Ovary (tissue), 3 donors: ENCODE data around the gene SURF1.

ENCODE experiments used
- POLR2A ChIP-seq: fragments of 450-650 bp; IDR thresholded peaks from one replicate; pipeline ENCODE4 v1.6.1; 2017; ENCODE audit warnings: antibody characterized with exemption, mild to moderate bottlenecking, moderate library complexity
- TF ChIP-seq, protein P1 (sequence below), 3 donors: fragments of 450-650 bp in 2 of 3; fragments of 200-600 bp in 1 of 3; IDR thresholded peaks; one replicate each; pipeline versions ENCODE4 v1.5.1 to v1.8.0; 2016 to 2022; ENCODE audit warnings: antibody characterized with exemption in 3 of 3, mild to moderate bottlenecking in 1 of 3
- donor health status: DM: no; HTN: no; CAD: no.

DNA sequence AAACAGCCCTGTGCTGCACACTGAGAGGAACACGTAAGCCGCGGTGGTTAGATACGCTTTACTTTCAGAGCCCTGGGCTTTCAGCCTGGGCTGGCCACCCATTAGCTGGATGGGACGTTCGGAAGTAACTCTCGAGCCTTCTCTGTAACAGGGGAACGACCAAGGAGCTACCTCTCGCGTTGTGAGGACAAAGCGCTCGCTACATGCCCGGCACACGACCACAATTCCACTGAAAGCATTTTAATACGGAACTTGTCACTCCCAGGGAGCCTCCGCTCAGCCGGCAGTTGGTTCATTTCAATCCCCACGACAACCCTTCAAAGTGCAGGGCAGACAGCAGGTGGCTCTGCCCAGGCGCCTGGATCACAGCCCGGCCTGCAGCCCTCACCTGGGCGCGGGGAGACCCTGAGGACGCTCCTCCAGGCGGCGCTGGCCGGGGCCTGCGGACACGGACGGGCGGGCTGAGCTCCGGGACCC is 368 bp downstream of the SURF1 start:
- TF ChIP-seq POLR2A: no peak
- TF ChIP-seq, protein P1, sequence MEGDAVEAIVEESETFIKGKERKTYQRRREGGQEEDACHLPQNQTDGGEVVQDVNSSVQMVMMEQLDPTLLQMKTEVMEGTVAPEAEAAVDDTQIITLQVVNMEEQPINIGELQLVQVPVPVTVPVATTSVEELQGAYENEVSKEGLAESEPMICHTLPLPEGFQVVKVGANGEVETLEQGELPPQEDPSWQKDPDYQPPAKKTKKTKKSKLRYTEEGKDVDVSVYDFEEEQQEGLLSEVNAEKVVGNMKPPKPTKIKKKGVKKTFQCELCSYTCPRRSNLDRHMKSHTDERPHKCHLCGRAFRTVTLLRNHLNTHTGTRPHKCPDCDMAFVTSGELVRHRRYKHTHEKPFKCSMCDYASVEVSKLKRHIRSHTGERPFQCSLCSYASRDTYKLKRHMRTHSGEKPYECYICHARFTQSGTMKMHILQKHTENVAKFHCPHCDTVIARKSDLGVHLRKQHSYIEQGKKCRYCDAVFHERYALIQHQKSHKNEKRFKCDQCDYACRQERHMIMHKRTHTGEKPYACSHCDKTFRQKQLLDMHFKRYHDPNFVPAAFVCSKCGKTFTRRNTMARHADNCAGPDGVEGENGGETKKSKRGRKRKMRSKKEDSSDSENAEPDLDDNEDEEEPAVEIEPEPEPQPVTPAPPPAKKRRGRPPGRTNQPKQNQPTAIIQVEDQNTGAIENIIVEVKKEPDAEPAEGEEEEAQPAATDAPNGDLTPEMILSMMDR (IDR thresholded peaks at IDR 0.05): no peak
